WTC11 (cell line): ENCODE data around the gene TNNI2. TPM values are rescaled to one million over a fixed set of nuclear protein-coding genes. Genes with fewer than 3 reads are reported as not detected.

Experiments used
- ATAC-seq: fragments of 200-7000 bp; cut with Tn5 transposase; 2 replicates; pipeline ENCODE4 v1.10.0; 2021; ENCODE audit warnings: mild to moderate bottlenecking, moderate library complexity
- CTCF ChIA-PET: fragments of 300-600 bp; sonication (Branson Sonifier 250); formaldehyde crosslinking; loops from one replicate; lab custom pipeline; 2021; ENCODE audit warnings: antibody characterized with exemption; lab: Charles Lee
- POLR2A ChIA-PET: fragments of 350-600 bp; sonication (Branson Sonifier 250); formaldehyde crosslinking; loops from one replicate; lab custom pipeline; 2021; ENCODE audit warnings: antibody characterized with exemption; lab: Charles Lee
- DNase-seq: peaks from one replicate; pipeline ENCODE4 v3.0.0; 2021; ENCODE audit warnings: low spot score
- H3K27ac Mint-ChIP-seq: 2 replicates; pipeline ENCODE4 v1.8.0; 2021; ENCODE audit warnings: mixed read lengths
- H3K27me3 Mint-ChIP-seq: 2 replicates; pipeline ENCODE4 v1.8.0; 2021; ENCODE audit warnings: low read depth, mild to moderate bottlenecking, moderate library complexity, mixed read lengths
- H3K36me3 Mint-ChIP-seq: 2 replicates; pipeline ENCODE4 v1.8.0; 2021; ENCODE audit warnings: mixed read lengths
- H3K4me1 Mint-ChIP-seq: 2 replicates; pipeline ENCODE4 v1.8.0; 2022; ENCODE audit warnings: mixed read lengths
- H3K4me3 Mint-ChIP-seq: 2 replicates; pipeline ENCODE4 v1.8.0; 2021; ENCODE audit warnings: mild to moderate bottlenecking, moderate library complexity, mixed read lengths
- H3K9me3 Mint-ChIP-seq: 2 replicates; pipeline ENCODE4 v1.8.0; 2021; ENCODE audit warnings: mixed read lengths
- ATF1 ChIP-seq: sonication (generic); formaldehyde crosslinking; IDR thresholded peaks from 2 replicates; pipeline ENCODE4 v1.8.1; 2023; ENCODE audit warnings: mild to moderate bottlenecking, moderate library complexity, missing genetic modification reagents
- CREB1 ChIP-seq: sonication (generic); formaldehyde crosslinking; IDR thresholded peaks from 2 replicates; pipeline ENCODE4 v1.8.0; 2023; ENCODE audit warnings: mild to moderate bottlenecking, missing genetic modification reagents
- CREM ChIP-seq: sonication (generic); formaldehyde crosslinking; IDR thresholded peaks from 2 replicates; pipeline ENCODE4 v1.8.1; 2022; ENCODE audit warnings: mild to moderate bottlenecking, missing genetic modification reagents, moderate library complexity
- EMX1 ChIP-seq: fragments of 250-450 bp; sonication (Bioruptor Pico); IDR thresholded peaks from 2 replicates; pipeline ENCODE4 v1.8.0; 2021; ENCODE audit warnings: mild to moderate bottlenecking
- ETV6 ChIP-seq: sonication (generic); formaldehyde crosslinking; IDR thresholded peaks from 2 replicates; pipeline ENCODE4 v1.8.1; 2022; ENCODE audit warnings: mild to moderate bottlenecking, missing genetic modification reagents
- FOXK1 ChIP-seq: sonication (generic); formaldehyde crosslinking; IDR thresholded peaks from 2 replicates; pipeline ENCODE4 v1.8.0; 2022; ENCODE audit warnings: mild to moderate bottlenecking, moderate library complexity, missing genetic modification reagents
- NR3C1 ChIP-seq: sonication (generic); formaldehyde crosslinking; conservative IDR thresholded peaks from 2 replicates; pipeline ENCODE4 v1.8.1; 2023; ENCODE audit warnings: low read depth, mild to moderate bottlenecking, missing genetic modification reagents
- PRRX2 ChIP-seq: fragments of 250-450 bp; sonication (Bioruptor Pico); IDR thresholded peaks from 2 replicates; pipeline ENCODE4 v1.8.0; 2021; ENCODE audit warnings: mild to moderate bottlenecking
- RELA ChIP-seq: sonication (generic); formaldehyde crosslinking; IDR thresholded peaks from 2 replicates; pipeline ENCODE4 v1.8.1; 2022; ENCODE audit warnings: missing genetic modification reagents, mild to moderate bottlenecking, borderline replicate concordance
- ZBTB21 ChIP-seq: sonication (generic); formaldehyde crosslinking; IDR thresholded peaks from 2 replicates; pipeline ENCODE4 v1.8.1; 2023; ENCODE audit warnings: mild to moderate bottlenecking, missing genetic modification reagents, borderline replicate concordance
- ZNF671 ChIP-seq: fragments of 250-450 bp; sonication (Bioruptor Pico); IDR thresholded peaks from 2 replicates; pipeline ENCODE4 v1.8.0; 2021; ENCODE audit warnings: mild to moderate bottlenecking
- total RNA-seq: library from RNA; stranded (reverse); gene quantifications from 3 replicates; pipeline ENCODE4 v1.2.3, GENCODE V29; 2021
- TF ChIP-seq, protein P1 (sequence below): sonication (generic); formaldehyde crosslinking; conservative IDR thresholded peaks from 2 replicates; pipeline ENCODE4 v1.8.1; 2022; ENCODE audit warnings: mild to moderate bottlenecking, missing genetic modification reagents
- TF ChIP-seq, protein P2 (sequence below): fragments of 200-600 bp; IDR thresholded peaks from 2 replicates; pipeline ENCODE4 v1.8.0; 2022; ENCODE audit warnings: antibody characterized with exemption
- TF ChIP-seq, protein P3 (sequence below): sonication (generic); formaldehyde crosslinking; IDR thresholded peaks from 2 replicates; pipeline ENCODE4 v1.8.0; 2022; ENCODE audit warnings: missing genetic modification reagents
- TF ChIP-seq, protein P4 (sequence below): fragments of 250-450 bp; sonication (Bioruptor Pico); IDR thresholded peaks from 2 replicates; pipeline ENCODE4 v1.9.0; 2021; ENCODE audit warnings: mild to moderate bottlenecking
- TF ChIP-seq, protein P5 (sequence below): sonication (generic); formaldehyde crosslinking; IDR thresholded peaks from 2 replicates; pipeline ENCODE4 v1.8.1; 2022; ENCODE audit warnings: mild to moderate bottlenecking, missing genetic modification reagents, moderate library complexity, borderline replicate concordance
- TF ChIP-seq, protein P6 (sequence below): fragments of 250-450 bp; sonication (Bioruptor Pico); IDR thresholded peaks from 2 replicates; pipeline ENCODE4 v1.8.0; 2021; ENCODE audit warnings: mild to moderate bottlenecking
- TF ChIP-seq, protein P7 (sequence below): sonication (generic); formaldehyde crosslinking; IDR thresholded peaks from 2 replicates; pipeline ENCODE4 v1.8.0; 2022; ENCODE audit warnings: mild to moderate bottlenecking, missing genetic modification reagents
- TF ChIP-seq, protein P8 (sequence below): sonication (generic); formaldehyde crosslinking; IDR thresholded peaks from 2 replicates; pipeline ENCODE4 v1.8.1; 2023; ENCODE audit warnings: mild to moderate bottlenecking, missing genetic modification reagents

Gene TNNI2
- total RNA-seq, 1 experiment from 2014 or later = not detected

DNA sequence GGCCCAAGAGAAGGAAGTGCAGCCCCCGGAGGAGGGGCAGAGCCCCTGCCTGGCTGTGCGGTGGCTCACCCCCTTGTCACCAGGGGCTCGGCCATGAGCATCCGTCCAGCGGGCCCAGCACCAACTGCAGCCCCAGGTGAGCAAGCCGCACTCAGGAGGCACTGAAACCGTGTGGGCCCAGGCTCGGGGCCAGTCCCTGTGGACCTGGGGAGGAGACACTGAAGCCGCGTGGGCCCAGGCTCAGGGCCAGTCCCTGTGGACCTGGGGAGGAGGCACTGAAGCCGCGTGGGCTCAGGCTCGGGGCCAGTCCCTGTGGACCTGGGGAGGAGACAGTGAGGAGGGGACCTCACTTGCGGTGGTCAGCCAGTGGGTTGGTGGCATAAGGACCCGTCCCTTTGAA lies 28.0 kb downstream of the TNNI2 start:
- H3K27me3 Mint-ChIP-seq = no peaks in the 10 kb centered on the region
- ChIA-PET CTCF (interaction anchor here (0.8 to 3.0 kb wide), 6 partner anchors 9 to 214 kb away, joined by 3 to 14 read pairs (median 4); no protein-coding TSS in a partner anchor), POLR2A (no interaction called here)
- H3K4me3 Mint-ChIP-seq = no peak overlapping the region
- H3K27ac Mint-ChIP-seq = no peak overlapping the region
- TF ChIP-seq ZNF671 = no peak
- TF ChIP-seq ZBTB21 (CRISPR knock-in tag) = no peak
- TF ChIP-seq CREM = no peak
- TF ChIP-seq, protein P1, sequence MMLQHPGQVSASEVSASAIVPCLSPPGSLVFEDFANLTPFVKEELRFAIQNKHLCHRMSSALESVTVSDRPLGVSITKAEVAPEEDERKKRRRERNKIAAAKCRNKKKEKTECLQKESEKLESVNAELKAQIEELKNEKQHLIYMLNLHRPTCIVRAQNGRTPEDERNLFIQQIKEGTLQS = no peak
- TF ChIP-seq, protein P2, sequence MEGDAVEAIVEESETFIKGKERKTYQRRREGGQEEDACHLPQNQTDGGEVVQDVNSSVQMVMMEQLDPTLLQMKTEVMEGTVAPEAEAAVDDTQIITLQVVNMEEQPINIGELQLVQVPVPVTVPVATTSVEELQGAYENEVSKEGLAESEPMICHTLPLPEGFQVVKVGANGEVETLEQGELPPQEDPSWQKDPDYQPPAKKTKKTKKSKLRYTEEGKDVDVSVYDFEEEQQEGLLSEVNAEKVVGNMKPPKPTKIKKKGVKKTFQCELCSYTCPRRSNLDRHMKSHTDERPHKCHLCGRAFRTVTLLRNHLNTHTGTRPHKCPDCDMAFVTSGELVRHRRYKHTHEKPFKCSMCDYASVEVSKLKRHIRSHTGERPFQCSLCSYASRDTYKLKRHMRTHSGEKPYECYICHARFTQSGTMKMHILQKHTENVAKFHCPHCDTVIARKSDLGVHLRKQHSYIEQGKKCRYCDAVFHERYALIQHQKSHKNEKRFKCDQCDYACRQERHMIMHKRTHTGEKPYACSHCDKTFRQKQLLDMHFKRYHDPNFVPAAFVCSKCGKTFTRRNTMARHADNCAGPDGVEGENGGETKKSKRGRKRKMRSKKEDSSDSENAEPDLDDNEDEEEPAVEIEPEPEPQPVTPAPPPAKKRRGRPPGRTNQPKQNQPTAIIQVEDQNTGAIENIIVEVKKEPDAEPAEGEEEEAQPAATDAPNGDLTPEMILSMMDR = no peak
- TF ChIP-seq ATF1 (CRISPR knock-in tag) = no peak
- TF ChIP-seq, protein P3, sequence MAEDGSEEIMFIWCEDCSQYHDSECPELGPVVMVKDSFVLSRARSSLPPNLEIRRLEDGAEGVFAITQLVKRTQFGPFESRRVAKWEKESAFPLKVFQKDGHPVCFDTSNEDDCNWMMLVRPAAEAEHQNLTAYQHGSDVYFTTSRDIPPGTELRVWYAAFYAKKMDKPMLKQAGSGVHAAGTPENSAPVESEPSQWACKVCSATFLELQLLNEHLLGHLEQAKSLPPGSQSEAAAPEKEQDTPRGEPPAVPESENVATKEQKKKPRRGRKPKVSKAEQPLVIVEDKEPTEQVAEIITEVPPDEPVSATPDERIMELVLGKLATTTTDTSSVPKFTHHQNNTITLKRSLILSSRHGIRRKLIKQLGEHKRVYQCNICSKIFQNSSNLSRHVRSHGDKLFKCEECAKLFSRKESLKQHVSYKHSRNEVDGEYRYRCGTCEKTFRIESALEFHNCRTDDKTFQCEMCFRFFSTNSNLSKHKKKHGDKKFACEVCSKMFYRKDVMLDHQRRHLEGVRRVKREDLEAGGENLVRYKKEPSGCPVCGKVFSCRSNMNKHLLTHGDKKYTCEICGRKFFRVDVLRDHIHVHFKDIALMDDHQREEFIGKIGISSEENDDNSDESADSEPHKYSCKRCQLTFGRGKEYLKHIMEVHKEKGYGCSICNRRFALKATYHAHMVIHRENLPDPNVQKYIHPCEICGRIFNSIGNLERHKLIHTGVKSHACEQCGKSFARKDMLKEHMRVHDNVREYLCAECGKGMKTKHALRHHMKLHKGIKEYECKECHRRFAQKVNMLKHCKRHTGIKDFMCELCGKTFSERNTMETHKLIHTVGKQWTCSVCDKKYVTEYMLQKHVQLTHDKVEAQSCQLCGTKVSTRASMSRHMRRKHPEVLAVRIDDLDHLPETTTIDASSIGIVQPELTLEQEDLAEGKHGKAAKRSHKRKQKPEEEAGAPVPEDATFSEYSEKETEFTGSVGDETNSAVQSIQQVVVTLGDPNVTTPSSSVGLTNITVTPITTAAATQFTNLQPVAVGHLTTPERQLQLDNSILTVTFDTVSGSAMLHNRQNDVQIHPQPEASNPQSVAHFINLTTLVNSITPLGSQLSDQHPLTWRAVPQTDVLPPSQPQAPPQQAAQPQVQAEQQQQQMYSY = no peak
- TF ChIP-seq, protein P4, sequence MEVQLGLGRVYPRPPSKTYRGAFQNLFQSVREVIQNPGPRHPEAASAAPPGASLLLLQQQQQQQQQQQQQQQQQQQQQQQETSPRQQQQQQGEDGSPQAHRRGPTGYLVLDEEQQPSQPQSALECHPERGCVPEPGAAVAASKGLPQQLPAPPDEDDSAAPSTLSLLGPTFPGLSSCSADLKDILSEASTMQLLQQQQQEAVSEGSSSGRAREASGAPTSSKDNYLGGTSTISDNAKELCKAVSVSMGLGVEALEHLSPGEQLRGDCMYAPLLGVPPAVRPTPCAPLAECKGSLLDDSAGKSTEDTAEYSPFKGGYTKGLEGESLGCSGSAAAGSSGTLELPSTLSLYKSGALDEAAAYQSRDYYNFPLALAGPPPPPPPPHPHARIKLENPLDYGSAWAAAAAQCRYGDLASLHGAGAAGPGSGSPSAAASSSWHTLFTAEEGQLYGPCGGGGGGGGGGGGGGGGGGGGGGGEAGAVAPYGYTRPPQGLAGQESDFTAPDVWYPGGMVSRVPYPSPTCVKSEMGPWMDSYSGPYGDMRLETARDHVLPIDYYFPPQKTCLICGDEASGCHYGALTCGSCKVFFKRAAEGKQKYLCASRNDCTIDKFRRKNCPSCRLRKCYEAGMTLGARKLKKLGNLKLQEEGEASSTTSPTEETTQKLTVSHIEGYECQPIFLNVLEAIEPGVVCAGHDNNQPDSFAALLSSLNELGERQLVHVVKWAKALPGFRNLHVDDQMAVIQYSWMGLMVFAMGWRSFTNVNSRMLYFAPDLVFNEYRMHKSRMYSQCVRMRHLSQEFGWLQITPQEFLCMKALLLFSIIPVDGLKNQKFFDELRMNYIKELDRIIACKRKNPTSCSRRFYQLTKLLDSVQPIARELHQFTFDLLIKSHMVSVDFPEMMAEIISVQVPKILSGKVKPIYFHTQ (CRISPR knock-in tag) = no peak
- no peak for TF ChIP-seq FOXK1 (CRISPR knock-in tag)
- no peak for TF ChIP-seq NR3C1
- no peaks in the 10 kb centered on the region for H3K9me3 Mint-ChIP-seq
- no peaks in the 10 kb centered on the region; the same call in none of the 2 replicates for H3K4me1 Mint-ChIP-seq
- H3K36me3 Mint-ChIP-seq = no peaks in the 10 kb centered on the region
- DNase-seq (no peak), ATAC-seq (no peak)

DNA sequence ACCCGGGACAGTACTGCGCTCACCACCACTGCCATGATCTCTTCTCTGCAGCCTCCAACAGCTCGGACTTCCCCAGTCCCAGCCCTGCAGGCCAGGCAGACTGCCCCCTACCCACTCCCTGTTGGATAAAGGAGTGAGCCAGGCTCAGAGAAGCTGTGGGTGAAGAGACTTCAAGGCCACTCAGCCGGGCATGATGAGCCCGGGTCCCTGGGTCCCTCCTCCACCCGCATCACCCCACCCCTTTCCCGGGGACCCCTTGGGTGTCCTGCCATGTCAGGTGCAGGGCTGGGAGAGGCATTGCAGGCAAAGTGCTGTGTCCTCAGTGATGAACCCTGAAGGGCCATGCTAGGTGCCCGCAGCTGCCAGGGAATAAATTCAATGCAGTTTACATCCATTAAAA lies 28.6 kb downstream of the TNNI2 start:
- TF ChIP-seq, protein P1 = no peak
- TF ChIP-seq ZNF671 = no peak
- no peak for TF ChIP-seq EMX1 (CRISPR knock-in tag)
- TF ChIP-seq PRRX2 (CRISPR knock-in tag) = no peak
- TF ChIP-seq ATF1 (CRISPR knock-in tag) = no peak
- TF ChIP-seq CREB1 (CRISPR knock-in tag) = no peak
- TF ChIP-seq, protein P5, sequence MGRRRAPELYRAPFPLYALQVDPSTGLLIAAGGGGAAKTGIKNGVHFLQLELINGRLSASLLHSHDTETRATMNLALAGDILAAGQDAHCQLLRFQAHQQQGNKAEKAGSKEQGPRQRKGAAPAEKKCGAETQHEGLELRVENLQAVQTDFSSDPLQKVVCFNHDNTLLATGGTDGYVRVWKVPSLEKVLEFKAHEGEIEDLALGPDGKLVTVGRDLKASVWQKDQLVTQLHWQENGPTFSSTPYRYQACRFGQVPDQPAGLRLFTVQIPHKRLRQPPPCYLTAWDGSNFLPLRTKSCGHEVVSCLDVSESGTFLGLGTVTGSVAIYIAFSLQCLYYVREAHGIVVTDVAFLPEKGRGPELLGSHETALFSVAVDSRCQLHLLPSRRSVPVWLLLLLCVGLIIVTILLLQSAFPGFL (CRISPR knock-in tag) = no peak
- TF ChIP-seq, protein P6, sequence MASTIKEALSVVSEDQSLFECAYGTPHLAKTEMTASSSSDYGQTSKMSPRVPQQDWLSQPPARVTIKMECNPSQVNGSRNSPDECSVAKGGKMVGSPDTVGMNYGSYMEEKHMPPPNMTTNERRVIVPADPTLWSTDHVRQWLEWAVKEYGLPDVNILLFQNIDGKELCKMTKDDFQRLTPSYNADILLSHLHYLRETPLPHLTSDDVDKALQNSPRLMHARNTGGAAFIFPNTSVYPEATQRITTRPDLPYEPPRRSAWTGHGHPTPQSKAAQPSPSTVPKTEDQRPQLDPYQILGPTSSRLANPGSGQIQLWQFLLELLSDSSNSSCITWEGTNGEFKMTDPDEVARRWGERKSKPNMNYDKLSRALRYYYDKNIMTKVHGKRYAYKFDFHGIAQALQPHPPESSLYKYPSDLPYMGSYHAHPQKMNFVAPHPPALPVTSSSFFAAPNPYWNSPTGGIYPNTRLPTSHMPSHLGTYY (CRISPR knock-in tag) = no peak
- TF ChIP-seq RELA (CRISPR knock-in tag) = no peak
- TF ChIP-seq, protein P7, sequence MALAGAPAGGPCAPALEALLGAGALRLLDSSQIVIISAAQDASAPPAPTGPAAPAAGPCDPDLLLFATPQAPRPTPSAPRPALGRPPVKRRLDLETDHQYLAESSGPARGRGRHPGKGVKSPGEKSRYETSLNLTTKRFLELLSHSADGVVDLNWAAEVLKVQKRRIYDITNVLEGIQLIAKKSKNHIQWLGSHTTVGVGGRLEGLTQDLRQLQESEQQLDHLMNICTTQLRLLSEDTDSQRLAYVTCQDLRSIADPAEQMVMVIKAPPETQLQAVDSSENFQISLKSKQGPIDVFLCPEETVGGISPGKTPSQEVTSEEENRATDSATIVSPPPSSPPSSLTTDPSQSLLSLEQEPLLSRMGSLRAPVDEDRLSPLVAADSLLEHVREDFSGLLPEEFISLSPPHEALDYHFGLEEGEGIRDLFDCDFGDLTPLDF (CRISPR knock-in tag) = no peak
- TF ChIP-seq, protein P8, sequence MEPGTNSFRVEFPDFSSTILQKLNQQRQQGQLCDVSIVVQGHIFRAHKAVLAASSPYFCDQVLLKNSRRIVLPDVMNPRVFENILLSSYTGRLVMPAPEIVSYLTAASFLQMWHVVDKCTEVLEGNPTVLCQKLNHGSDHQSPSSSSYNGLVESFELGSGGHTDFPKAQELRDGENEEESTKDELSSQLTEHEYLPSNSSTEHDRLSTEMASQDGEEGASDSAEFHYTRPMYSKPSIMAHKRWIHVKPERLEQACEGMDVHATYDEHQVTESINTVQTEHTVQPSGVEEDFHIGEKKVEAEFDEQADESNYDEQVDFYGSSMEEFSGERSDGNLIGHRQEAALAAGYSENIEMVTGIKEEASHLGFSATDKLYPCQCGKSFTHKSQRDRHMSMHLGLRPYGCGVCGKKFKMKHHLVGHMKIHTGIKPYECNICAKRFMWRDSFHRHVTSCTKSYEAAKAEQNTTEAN (CRISPR knock-in tag) = no peak
- no peak for TF ChIP-seq ETV6 (CRISPR knock-in tag)
- CTCF ChIA-PET = interaction anchor here (0.8 to 3.0 kb wide), 6 partner anchors 8 to 215 kb away, joined by 3 to 14 read pairs (median 4); no protein-coding TSS in a partner anchor
- ATAC-seq (no peak), DNase-seq (no peak)
- Mint-ChIP-seq H3K36me3 (no peaks in the 10 kb centered on the region), H3K4me1 (no peaks in the 10 kb centered on the region; the same call in none of the 2 replicates), H3K27ac (no peak overlapping the region), H3K27me3 (no peaks in the 10 kb centered on the region), H3K4me3 (no peak overlapping the region), H3K9me3 (no peaks in the 10 kb centered on the region)
- POLR2A ChIA-PET = interaction anchor here (0.5 kb wide), 1 partner anchor 17 kb away, joined by 9 read pairs; no protein-coding TSS in a partner anchor
